Measurements from ENCODE around the gene PTPRR. TPM values are rescaled to one million over a fixed set of nuclear protein-coding genes. Genes with fewer than 3 reads are reported as not detected.
A peak's percentile ranks its signal among the peaks of the same experiment; 100 is the strongest.

Gene PTPRR
- total RNA-seq, 1 donor from 2014 or later, result 1.4 TPM

- H3K4me2 ChIP-seq (ENCODE audit: low read length), result no peak overlapping the region
- H3K4me1 ChIP-seq (ENCODE audit: insufficient read depth, low read length), result no peaks in the 10 kb centered on the region
- H3K9ac ChIP-seq (ENCODE audit: low read length), result no peak overlapping the region
- no peak overlapping the region for H3K4me3 ChIP-seq (ENCODE audit: insufficient read depth, low read depth, low read length)
- H2AFZ ChIP-seq (ENCODE audit: low read depth, low read length), result no peak overlapping the region
- no peak overlapping the region for H3K27ac ChIP-seq (ENCODE audit: low read depth, low read length)
- no peaks in the 10 kb centered on the region for H3K79me2 ChIP-seq (ENCODE audit: insufficient read depth, low read length)
- Mint-ChIP-seq H3K4me3 (ENCODE audit: unreplicated experiment) (no peak overlapping the region), H3K27me3 (ENCODE audit: low read depth, unreplicated experiment) (peaks cover 2% of the 10 kb centered on the region), H3K36me3 (ENCODE audit: low read depth, unreplicated experiment) (no peaks in the 10 kb centered on the region), H3K4me1 (ENCODE audit: low read depth, unreplicated experiment) (peaks cover 7% of the 10 kb centered on the region), H3K9me3 (ENCODE audit: unreplicated experiment) (peaks cover 2% of the 10 kb centered on the region), H3K27ac (ENCODE audit: unreplicated experiment) (no peak overlapping the region)
- DNase-seq (ENCODE audit: low read depth), result peak; percentile 31
- no peaks in the 10 kb centered on the region for H3K27me3 ChIP-seq (ENCODE audit: insufficient read depth, low read length)
- TF ChIP-seq EZH2 (IDR thresholded peaks at IDR 0.05; ENCODE audit: insufficient read depth, low read length), result no peak
- TF ChIP-seq, protein P1, sequence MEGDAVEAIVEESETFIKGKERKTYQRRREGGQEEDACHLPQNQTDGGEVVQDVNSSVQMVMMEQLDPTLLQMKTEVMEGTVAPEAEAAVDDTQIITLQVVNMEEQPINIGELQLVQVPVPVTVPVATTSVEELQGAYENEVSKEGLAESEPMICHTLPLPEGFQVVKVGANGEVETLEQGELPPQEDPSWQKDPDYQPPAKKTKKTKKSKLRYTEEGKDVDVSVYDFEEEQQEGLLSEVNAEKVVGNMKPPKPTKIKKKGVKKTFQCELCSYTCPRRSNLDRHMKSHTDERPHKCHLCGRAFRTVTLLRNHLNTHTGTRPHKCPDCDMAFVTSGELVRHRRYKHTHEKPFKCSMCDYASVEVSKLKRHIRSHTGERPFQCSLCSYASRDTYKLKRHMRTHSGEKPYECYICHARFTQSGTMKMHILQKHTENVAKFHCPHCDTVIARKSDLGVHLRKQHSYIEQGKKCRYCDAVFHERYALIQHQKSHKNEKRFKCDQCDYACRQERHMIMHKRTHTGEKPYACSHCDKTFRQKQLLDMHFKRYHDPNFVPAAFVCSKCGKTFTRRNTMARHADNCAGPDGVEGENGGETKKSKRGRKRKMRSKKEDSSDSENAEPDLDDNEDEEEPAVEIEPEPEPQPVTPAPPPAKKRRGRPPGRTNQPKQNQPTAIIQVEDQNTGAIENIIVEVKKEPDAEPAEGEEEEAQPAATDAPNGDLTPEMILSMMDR (IDR thresholded peaks at IDR 0.05; ENCODE audit: insufficient read depth, low read depth, low read length), result no peak
- H3K36me3 ChIP-seq (ENCODE audit: insufficient read depth, low read length), result no peaks in the 10 kb centered on the region
- H4K20me1 ChIP-seq (ENCODE audit: insufficient read depth, low read length), result no peaks in the 10 kb centered on the region
- H3K9me3 ChIP-seq (ENCODE audit: insufficient read depth, low read depth, low read length), result no peaks in the 10 kb centered on the region
- FAIRE-seq, result no peak
These were observed 176.4 kb downstream of the PTPRR start for GRCh38 chr12:70744178-70744577.

DNA sequence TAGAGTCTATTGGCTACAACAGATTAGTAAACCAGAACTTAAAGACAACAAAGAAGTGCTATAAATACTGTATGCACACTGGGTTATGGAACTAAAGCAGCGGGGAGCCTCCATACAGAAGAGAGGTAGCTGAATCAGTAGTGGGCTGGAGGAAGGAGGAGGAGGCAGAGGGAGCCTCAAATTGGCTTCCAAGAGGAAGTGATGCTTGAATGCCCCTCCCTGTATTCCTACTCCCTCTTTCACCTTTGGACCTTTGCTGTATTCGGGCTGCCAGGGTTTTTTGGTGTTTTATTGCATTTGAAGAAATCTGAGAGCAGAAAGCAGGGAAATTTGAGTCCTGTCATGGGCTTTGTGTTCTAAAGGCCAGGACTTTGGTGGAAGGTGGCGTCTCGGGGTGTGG is 179.3 kb downstream of the PTPRR start:
- H3K36me3 Mint-ChIP-seq (ENCODE audit: low read depth, unreplicated experiment), result no peaks in the 10 kb centered on the region

GRCh38 chr12:70739756-70740155 is 180.8 kb downstream of the PTPRR start:
- no peak overlapping the region for H3K4me3 Mint-ChIP-seq (ENCODE audit: unreplicated experiment)
- Histone ChIP-seq H4K20me1 (ENCODE audit: insufficient read depth, low read length) (no peaks in the 10 kb centered on the region), H3K27ac (ENCODE audit: low read depth, low read length) (no peak overlapping the region), H3K27me3 (ENCODE audit: insufficient read depth, low read length) (no peaks in the 10 kb centered on the region), H2AFZ (ENCODE audit: low read depth, low read length) (no peak overlapping the region), H3K9me3 (ENCODE audit: insufficient read depth, low read depth, low read length) (no peaks in the 10 kb centered on the region), H3K9ac (ENCODE audit: low read length) (no peak overlapping the region), H3K79me2 (ENCODE audit: insufficient read depth, low read length) (no peaks in the 10 kb centered on the region), H3K36me3 (ENCODE audit: insufficient read depth, low read length) (no peaks in the 10 kb centered on the region), H3K4me1 (ENCODE audit: insufficient read depth, low read length) (no peaks in the 10 kb centered on the region), H3K4me2 (ENCODE audit: low read length) (no peak overlapping the region), H3K4me3 (ENCODE audit: insufficient read depth, low read depth, low read length) (no peak overlapping the region)
- DNase-seq (ENCODE audit: low read depth), result no peak
- no peaks in the 10 kb centered on the region for H3K36me3 Mint-ChIP-seq (ENCODE audit: low read depth, unreplicated experiment)
- no peak for FAIRE-seq
- peaks cover 4% of the 10 kb centered on the region for H3K9me3 Mint-ChIP-seq (ENCODE audit: unreplicated experiment)
- no peak overlapping the region for H3K27ac Mint-ChIP-seq (ENCODE audit: unreplicated experiment)
- H3K4me1 Mint-ChIP-seq (ENCODE audit: low read depth, unreplicated experiment), result peaks cover 2% of the 10 kb centered on the region
- TF ChIP-seq, protein P1 (IDR thresholded peaks at IDR 0.05; ENCODE audit: insufficient read depth, low read depth, low read length), result no peak
- TF ChIP-seq EZH2 (IDR thresholded peaks at IDR 0.05; ENCODE audit: insufficient read depth, low read length), result no peak
- H3K27me3 Mint-ChIP-seq (ENCODE audit: low read depth, unreplicated experiment), result no peaks in the 10 kb centered on the region

More for the DNA sequence above, 179.3 kb downstream of the PTPRR start:
- no peak overlapping the region for H3K4me3 Mint-ChIP-seq (ENCODE audit: unreplicated experiment)
- peaks cover 7% of the 10 kb centered on the region for H3K4me1 Mint-ChIP-seq (ENCODE audit: low read depth, unreplicated experiment)
- H3K4me3 ChIP-seq (ENCODE audit: insufficient read depth, low read depth, low read length), result no peak overlapping the region
- no peak overlapping the region for H3K27ac Mint-ChIP-seq (ENCODE audit: unreplicated experiment)
- H4K20me1 ChIP-seq (ENCODE audit: insufficient read depth, low read length), result no peaks in the 10 kb centered on the region
- no peaks in the 10 kb centered on the region for H3K4me1 ChIP-seq (ENCODE audit: insufficient read depth, low read length)
- no peak overlapping the region for H2AFZ ChIP-seq (ENCODE audit: low read depth, low read length)
- FAIRE-seq (no peak), DNase-seq (ENCODE audit: low read depth) (no peak)
- H3K9ac ChIP-seq (ENCODE audit: low read length), result no peak overlapping the region
- H3K79me2 ChIP-seq (ENCODE audit: insufficient read depth, low read length), result no peaks in the 10 kb centered on the region
- TF ChIP-seq, protein P1 (IDR thresholded peaks at IDR 0.05; ENCODE audit: insufficient read depth, low read depth, low read length), result no peak
- no peak for TF ChIP-seq EZH2 (IDR thresholded peaks at IDR 0.05; ENCODE audit: insufficient read depth, low read length)
- H3K27ac ChIP-seq (ENCODE audit: low read depth, low read length), result no peak overlapping the region
- H3K36me3 ChIP-seq (ENCODE audit: insufficient read depth, low read length), result no peaks in the 10 kb centered on the region
- no peaks in the 10 kb centered on the region for H3K27me3 Mint-ChIP-seq (ENCODE audit: low read depth, unreplicated experiment)
- H3K4me2 ChIP-seq (ENCODE audit: low read length), result no peak overlapping the region
- H3K27me3 ChIP-seq (ENCODE audit: insufficient read depth, low read length), result no peaks in the 10 kb centered on the region
- no peaks in the 10 kb centered on the region for H3K9me3 ChIP-seq (ENCODE audit: insufficient read depth, low read depth, low read length)
- peaks cover 2% of the 10 kb centered on the region for H3K9me3 Mint-ChIP-seq (ENCODE audit: unreplicated experiment)
